IMR-90 (cell line): ENCODE measurements around the gene IGFBP3. TPM values are rescaled to one million over a fixed set of nuclear protein-coding genes. Genes with fewer than 3 reads are reported as not detected.

Source experiments
- ATAC-seq: fragments of 200-7000 bp; cut with Tn5 transposase; 2 replicates; pipeline ENCODE4 v1.9.1; 2020; ENCODE audit warnings: low read depth, mild to moderate bottlenecking, moderate library complexity
- BruUV-seq: library from RNA; stranded (reverse); fragments of 400-500 nt; replicated peaks from 2 replicates; lab custom pipeline; 2021; lab: Mats Ljungman, UMichigan
- CTCF ChIA-PET: fragments of 300-600 bp; formaldehyde crosslinking; extraction: SDS; loops from one replicate; lab custom pipeline; 2021; ENCODE audit warnings: antibody characterized with exemption; lab: Yijun Ruan, JAX
- POLR2A ChIA-PET: fragments of 300-600 bp; sonication (Branson Sonifier 250); formaldehyde crosslinking; loops from one replicate; lab custom pipeline; 2022; ENCODE audit warnings: antibody characterized with exemption; ENCODE audit not compliant: unreplicated experiment; lab: Charles Lee
- DNase-seq: peaks from one replicate; pipeline ENCODE4 v3.0.0; 2013
- H2AFZ ChIP-seq: replicated peaks from 2 replicates; pipeline ENCODE3; 2013; ENCODE audit warnings: low read length, mild to moderate bottlenecking; ENCODE audit not compliant: poor library complexity
- H2AK5ac ChIP-seq: 2 replicates; pipeline ENCODE4 v1.6.1; 2013; ENCODE audit warnings: low read depth, low read length, inconsistent platforms
- H2AK9ac ChIP-seq: replicated peaks from 2 replicates; pipeline ENCODE3; 2013; ENCODE audit warnings: mild to moderate bottlenecking, low read depth, low read length, moderate library complexity; ENCODE audit not compliant: poor library complexity
- H2BK120ac ChIP-seq: 2 replicates; pipeline ENCODE4 v1.6.1; 2013; ENCODE audit warnings: low read depth, low read length, inconsistent platforms
- H2BK15ac ChIP-seq: 3 replicates; pipeline ENCODE4 v1.6.1; 2013; ENCODE audit warnings: low read depth, low read length, inconsistent platforms
- H2BK20ac ChIP-seq: 2 replicates; pipeline ENCODE4 v1.6.1; 2013; ENCODE audit warnings: low read depth, mild to moderate bottlenecking, inconsistent platforms, low read length, moderate library complexity
- H2BK5ac ChIP-seq: 2 replicates; pipeline ENCODE4 v1.6.1; 2013; ENCODE audit warnings: mild to moderate bottlenecking, low read depth, low read length, inconsistent platforms; ENCODE audit not compliant: poor library complexity, severe bottlenecking
- H3K14ac ChIP-seq: replicated peaks from 2 replicates; pipeline ENCODE4 v1.6.1; 2013; ENCODE audit warnings: low read depth, low read length, inconsistent platforms
- H3K18ac ChIP-seq: 2 replicates; pipeline ENCODE4 v1.6.1; 2013; ENCODE audit warnings: low read depth, low read length, control low read depth
- H3K23ac ChIP-seq: 2 replicates; pipeline ENCODE4 v1.6.1; 2013; ENCODE audit warnings: low read depth, low read length, inconsistent platforms
- H3K27ac ChIP-seq: 2 replicates; pipeline ENCODE4 v1.5.1; 2013; ENCODE audit warnings: mild to moderate bottlenecking, control low read depth, low read length; ENCODE audit not compliant: insufficient read depth
- H3K27me3 ChIP-seq: 2 replicates; pipeline ENCODE4 v1.6.1; 2013; ENCODE audit warnings: low read length; ENCODE audit not compliant: control insufficient read depth, insufficient read depth
- H3K36me3 ChIP-seq: 2 replicates; pipeline ENCODE4 v1.6.1; 2013; ENCODE audit warnings: low read length, mixed read lengths; ENCODE audit not compliant: control insufficient read depth, insufficient read depth
- H3K4ac ChIP-seq: 2 replicates; pipeline ENCODE4 v1.6.1; 2013; ENCODE audit warnings: low read depth, low read length, inconsistent platforms
- H3K4me1 ChIP-seq: 2 replicates; pipeline ENCODE4 v1.6.1; 2013; ENCODE audit warnings: low read length, mixed read lengths; ENCODE audit not compliant: control insufficient read depth, insufficient read depth
- H3K4me2 ChIP-seq: 2 replicates; pipeline ENCODE4 v1.6.1; 2013; ENCODE audit warnings: low read depth, mild to moderate bottlenecking, control low read depth, low read length, moderate library complexity
- H3K4me3 ChIP-seq: 2 replicates; pipeline ENCODE4 v1.5.1; 2013; ENCODE audit warnings: low read depth, mild to moderate bottlenecking, control low read depth, low read length, moderate library complexity; ENCODE audit not compliant: insufficient read depth
- H3K56ac ChIP-seq: 2 replicates; pipeline ENCODE4 v1.6.1; 2013; ENCODE audit warnings: low read length, inconsistent platforms; ENCODE audit not compliant: insufficient read depth; ENCODE audit errors: extremely low read depth
- H3K79me1 ChIP-seq, 2 experiments: 2 replicates each; pipeline ENCODE4 v1.6.1; 2013; ENCODE audit warnings: low read length in 2 of 2, inconsistent platforms in 1 of 2, low read depth in 1 of 2
- H3K9ac ChIP-seq: 2 replicates; pipeline ENCODE4 v1.6.1; 2013; ENCODE audit warnings: low read depth, low read length, control low read depth
- H3K9me1 ChIP-seq: 2 replicates; pipeline ENCODE4 v1.6.1; 2013; ENCODE audit warnings: low read length, inconsistent platforms; ENCODE audit not compliant: insufficient read depth
- H3K9me3 ChIP-seq: 2 replicates; pipeline ENCODE4 v1.6.1; 2013; ENCODE audit warnings: low read length; ENCODE audit not compliant: control insufficient read depth, insufficient read depth
- H4K20me1 ChIP-seq: 2 replicates; pipeline ENCODE4 v1.6.1; 2013; ENCODE audit warnings: low read length, inconsistent platforms; ENCODE audit not compliant: insufficient read depth
- H4K5ac ChIP-seq: 2 replicates; pipeline ENCODE4 v1.6.1; 2013; ENCODE audit warnings: mild to moderate bottlenecking, low read depth, low read length, control low read depth
- H4K8ac ChIP-seq, 2 experiments: 2 replicates each; pipeline ENCODE4 v1.6.1; 2013; ENCODE audit warnings: low read depth in 2 of 2, low read length in 2 of 2, control low read depth in 1 of 2, inconsistent platforms in 1 of 2
- H4K91ac ChIP-seq: 2 replicates; pipeline ENCODE4 v1.6.1; 2013; ENCODE audit warnings: low read depth, low read length, inconsistent platforms; ENCODE audit not compliant: insufficient read depth
- BHLHE40 ChIP-seq: fragments of 150-350 bp; IDR thresholded peaks from 2 replicates; pipeline ENCODE4 v1.6.1; 2016; ENCODE audit warnings: mild to moderate bottlenecking, low read depth, low read length
- CEBPB ChIP-seq: IDR thresholded peaks from 2 replicates; pipeline ENCODE4 v1.6.1; 2012; ENCODE audit warnings: low read depth, low read length, improper control_type of control experiment
- CHD1 ChIP-seq: IDR thresholded peaks from 2 replicates; pipeline ENCODE4 v1.6.1; 2012; ENCODE audit warnings: low read depth, low read length, improper control_type of control experiment
- CTCF ChIP-seq: conservative IDR thresholded peaks from 2 replicates; pipeline ENCODE4 v1.5.1; 2012; ENCODE audit warnings: mild to moderate bottlenecking, low read depth, low read length, improper control_type of control experiment
- ELK1 ChIP-seq: fragments of 150-350 bp; IDR thresholded peaks from 2 replicates; pipeline ENCODE4 v1.6.1; 2016; ENCODE audit warnings: low read depth, mild to moderate bottlenecking, low read length, moderate library complexity, borderline replicate concordance
- FOS ChIP-seq: fragments of 150-350 bp; IDR thresholded peaks from 2 replicates; pipeline ENCODE4 v1.6.1; 2016; ENCODE audit warnings: low read depth, low read length
- MAFK ChIP-seq: IDR thresholded peaks from 2 replicates; pipeline ENCODE4 v1.6.1; 2012; ENCODE audit warnings: low read depth, low read length, improper control_type of control experiment
- MAZ ChIP-seq: IDR thresholded peaks from 2 replicates; pipeline ENCODE4 v1.6.1; 2012; ENCODE audit warnings: low read depth, mild to moderate bottlenecking, low read length, improper control_type of control experiment, moderate library complexity, borderline replicate concordance
- MXI1 ChIP-seq: IDR thresholded peaks from 2 replicates; pipeline ENCODE4 v1.6.1; 2012; ENCODE audit warnings: low read depth, mild to moderate bottlenecking, low read length, moderate library complexity, borderline replicate concordance
- NFE2L2 ChIP-seq: fragments of 150-350 bp; IDR thresholded peaks from 2 replicates; pipeline ENCODE4 v1.6.1; 2016; ENCODE audit warnings: low read depth, mild to moderate bottlenecking, low read length
- POLR2A ChIP-seq: IDR thresholded peaks from 2 replicates; pipeline ENCODE4 v1.6.1; 2012; ENCODE audit warnings: mild to moderate bottlenecking, low read depth, low read length
- RAD21 ChIP-seq: IDR thresholded peaks from 2 replicates; pipeline ENCODE4 v1.6.1; 2012; ENCODE audit warnings: low read length, improper control_type of control experiment
- RCOR1 ChIP-seq: IDR thresholded peaks from 2 replicates; pipeline ENCODE4 v1.6.1; 2012; ENCODE audit warnings: mild to moderate bottlenecking, low read length, improper control_type of control experiment; ENCODE audit not compliant: insufficient replicate concordance
- RFX5 ChIP-seq: IDR thresholded peaks from 2 replicates; pipeline ENCODE4 v1.8.0; 2012; ENCODE audit warnings: low read depth, mild to moderate bottlenecking, low read length, moderate library complexity
- SMC3 ChIP-seq: fragments of 150-350 bp; IDR thresholded peaks from 2 replicates; pipeline ENCODE4 v1.6.1; 2016; ENCODE audit warnings: low read depth, mild to moderate bottlenecking, antibody characterized with exemption, low read length, moderate library complexity
- USF2 ChIP-seq: fragments of 150-350 bp; IDR thresholded peaks from 2 replicates; pipeline ENCODE4 v1.6.1; 2017; ENCODE audit warnings: mild to moderate bottlenecking, antibody characterized with exemption, low read length, low read depth
- WGBS, 2 experiments: methylation state at CpG; one replicate each; pipeline versions ENCODE4 v1.1.5 to v1.1.7; 2013; ENCODE audit warnings: missing lambda C conversion rate in 2 of 2; ENCODE audit not compliant: insufficient read length in 1 of 2; ENCODE audit errors: extremely low coverage in 2 of 2; 5-methylcytosine and 5-hydroxymethylcytosine counted together
- dilution Hi-C: fragments of 300-500 bp; cut with HindIII; formaldehyde crosslinking; loops from one replicate; pipeline ENCODE4 v1.14.3; 2018; ENCODE audit warnings: low sequenced_read_pairs; ENCODE audit not compliant: unreplicated experiment
- in situ Hi-C: fragments of 300-500 bp; cut with MboI; formaldehyde crosslinking; loops from 3 replicates; pipeline ENCODE4 v1.14.3; 2019; ENCODE audit warnings: low sequenced_read_pairs, inconsistent platforms, mixed read lengths
- intact Hi-C: fragments of 100-400 bp; cut with micrococcal nuclease; formaldehyde crosslinking; loops from 2 replicates; pipeline ENCODE4 v1.10.0; 2022
- polyA plus RNA-seq, 3 experiments: library from polyadenylated mRNA; depleted of rRNA; stranded (reverse); fragments of >200 nt; gene quantifications; 2 replicates each; pipeline ENCODE4 v1.2.3, GENCODE V29; 2012; ENCODE audit warnings: low replicate concordance in 1 of 3
- total RNA-seq: library from RNA; depleted of rRNA; stranded (reverse); fragments of >200 nt; gene quantifications from 2 replicates; pipeline ENCODE4 v1.2.3, GENCODE V29; 2012

IGFBP3 gene
- total and polyA plus RNA-seq, 2 of the 4 experiments (the other 2 are of a cell fraction), result 272 to 601 TPM

GRCh38 chr7:45917064-45917463 is 4.0 kb downstream of the IGFBP3 start:
- CTCF ChIA-PET, result interaction anchor here (0.6 kb wide), 1 partner anchor 1470 kb away, joined by 3 read pairs; no protein-coding TSS in a partner anchor
- no peak overlapping the region for H3K23ac ChIP-seq
- no peak overlapping the region for H3K9ac ChIP-seq
- no peak overlapping the region for H2AFZ ChIP-seq
- dilution Hi-C loops (no loop called here), in situ Hi-C loops (loop anchor here (5.0 to 25.0 kb wide), 2 partner anchors 1020 to 1265 kb away; no protein-coding TSS in a partner anchor), intact Hi-C loops (loop anchor here (1.0 kb wide), 1 partner anchor 1263 kb away; no protein-coding TSS in a partner anchor)
- peaks cover 4% of the 10 kb centered on the region; the same call in 1 of the 2 replicates for H3K9me1 ChIP-seq
- no peak overlapping the region for H3K4ac ChIP-seq
- no peak overlapping the region for H3K4me3 ChIP-seq
- no peak overlapping the region for H4K5ac ChIP-seq
- H3K27me3 ChIP-seq, result no peaks in the 10 kb centered on the region
- no peaks in the 10 kb centered on the region for H3K9me3 ChIP-seq
- peaks cover 9% of the 10 kb centered on the region for H3K4me1 ChIP-seq
- no peak for DNase-seq
- no peak overlapping the region for H2BK20ac ChIP-seq
- H3K27ac ChIP-seq, result no peak overlapping the region
- POLR2A ChIA-PET, result no interaction called here
- 85% methylated on average over 4 of the region's 14 CpGs; no CpG with 5 or more reads in 1 of the 2 experiments for WGBS, 2 experiments
- peaks cover 32% of the 10 kb centered on the region for H3K36me3 ChIP-seq
- no peak for ATAC-seq
- H2AK9ac ChIP-seq, result no peak overlapping the region
- no peak overlapping the region for H2AK5ac ChIP-seq
- no TSS peak for BruUV-seq
- H3K4me2 ChIP-seq, result no peak overlapping the region
- H2BK15ac ChIP-seq, result no peak overlapping the region
- peaks cover 12 to 23% of the 10 kb centered on the region in 2 experiments; a peak in 3 of 4 replicates for H3K79me1 ChIP-seq
- TF ChIP-seq MAFK, result no peak
- TF ChIP-seq CTCF, result no peak
- TF ChIP-seq USF2, result no peak
- no peak for TF ChIP-seq RCOR1
- no peak for TF ChIP-seq RAD21
- no peak for TF ChIP-seq CEBPB
- TF ChIP-seq SMC3, result no peak
- TF ChIP-seq ELK1, result no peak
- TF ChIP-seq BHLHE40, result no peak
- TF ChIP-seq RFX5, result no peak
- no peak for TF ChIP-seq FOS
- TF ChIP-seq MAZ, result no peak
- no peak for TF ChIP-seq POLR2A
- TF ChIP-seq CHD1, result no peak
- no peak for TF ChIP-seq NFE2L2
- TF ChIP-seq MXI1, result no peak
- no peak overlapping the region for H3K14ac ChIP-seq
- H2BK5ac ChIP-seq, result no peak overlapping the region
- H4K8ac ChIP-seq, result no peak overlapping the region
- H4K91ac ChIP-seq, result no peak overlapping the region
- no peak overlapping the region for H2BK120ac ChIP-seq
- H3K56ac ChIP-seq, result no peak overlapping the region
- no peak overlapping the region for H3K18ac ChIP-seq
- H4K20me1 ChIP-seq, result peaks cover 25% of the 10 kb centered on the region
